Osteocyte (in vitro differentiated cells): ENCODE data around the gene TAS1R1. TPM values are rescaled to one million over a fixed set of nuclear protein-coding genes. Genes with fewer than 3 reads are reported as not detected.
A peak's percentile ranks its signal among the peaks of the same experiment; 100 is the strongest.

Experiments used
- DNase-seq: peaks from one replicate; pipeline ENCODE4 v3.0.0; 2021; ENCODE audit warnings: mixed read lengths; ENCODE audit not compliant: unreplicated experiment; ENCODE audit errors: extremely low spot score
- H3K27ac Mint-ChIP-seq: one replicate; pipeline ENCODE4 v1.8.0; 2021; ENCODE audit warnings: mild to moderate bottlenecking, mixed read lengths; ENCODE audit not compliant: unreplicated experiment
- H3K27me3 Mint-ChIP-seq: one replicate; pipeline ENCODE4 v1.8.0; 2021; ENCODE audit warnings: mixed read lengths; ENCODE audit not compliant: unreplicated experiment
- H3K36me3 Mint-ChIP-seq: one replicate; pipeline ENCODE4 v1.8.0; 2021; ENCODE audit warnings: mixed read lengths; ENCODE audit not compliant: unreplicated experiment
- H3K4me1 Mint-ChIP-seq: one replicate; pipeline ENCODE4 v1.8.0; 2021; ENCODE audit warnings: mixed read lengths; ENCODE audit not compliant: unreplicated experiment
- H3K4me3 Mint-ChIP-seq: one replicate; pipeline ENCODE4 v1.8.0; 2021; ENCODE audit warnings: mild to moderate bottlenecking, moderate library complexity, mixed read lengths; ENCODE audit not compliant: unreplicated experiment
- H3K9me3 Mint-ChIP-seq: one replicate; pipeline ENCODE4 v1.8.0; 2021; ENCODE audit warnings: mixed read lengths; ENCODE audit not compliant: unreplicated experiment
- total RNA-seq: library from RNA; stranded (reverse); gene quantifications from 2 replicates; pipeline ENCODE4 v1.2.1, GENCODE V29; 2021
- TF ChIP-seq, protein P1 (sequence below): fragments of 200-600 bp; sonication (generic); IDR thresholded peaks from 2 replicates; pipeline ENCODE4 v1.5.0; 2021; ENCODE audit warnings: antibody characterized with exemption, mild to moderate bottlenecking, moderate library complexity

The TAS1R1 gene
- total RNA-seq, 1 donor from 2014 or later: not detected

DNA sequence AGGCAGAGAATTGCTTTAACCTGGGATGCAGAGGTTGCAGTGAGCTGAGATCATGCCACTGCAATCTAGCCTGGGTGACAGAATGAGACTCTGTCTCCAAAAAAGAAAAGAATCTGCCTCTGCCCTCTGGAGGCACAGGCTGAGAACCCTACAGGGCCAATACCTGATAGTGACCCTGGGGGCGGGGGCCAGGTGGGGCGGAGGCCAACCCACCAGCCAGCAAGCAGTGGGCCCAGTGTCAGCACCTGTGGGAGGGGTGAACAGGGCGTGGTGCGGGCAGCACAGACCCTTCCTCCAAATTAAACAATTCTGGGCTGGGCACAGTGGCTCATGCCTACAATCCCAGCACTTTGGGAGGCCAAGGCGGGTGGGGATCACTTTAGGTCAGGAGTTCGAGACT, 44.6 kb upstream of the TAS1R1 start:
- Mint-ChIP-seq H3K4me3 (no peak overlapping the region), H3K4me1 (peaks cover 40% of the 10 kb centered on the region), H3K9me3 (no peaks in the 10 kb centered on the region), H3K27me3 (no peaks in the 10 kb centered on the region), H3K36me3 (no peaks in the 10 kb centered on the region), H3K27ac (no peak overlapping the region)
- no peak for DNase-seq
- TF ChIP-seq, protein P1, sequence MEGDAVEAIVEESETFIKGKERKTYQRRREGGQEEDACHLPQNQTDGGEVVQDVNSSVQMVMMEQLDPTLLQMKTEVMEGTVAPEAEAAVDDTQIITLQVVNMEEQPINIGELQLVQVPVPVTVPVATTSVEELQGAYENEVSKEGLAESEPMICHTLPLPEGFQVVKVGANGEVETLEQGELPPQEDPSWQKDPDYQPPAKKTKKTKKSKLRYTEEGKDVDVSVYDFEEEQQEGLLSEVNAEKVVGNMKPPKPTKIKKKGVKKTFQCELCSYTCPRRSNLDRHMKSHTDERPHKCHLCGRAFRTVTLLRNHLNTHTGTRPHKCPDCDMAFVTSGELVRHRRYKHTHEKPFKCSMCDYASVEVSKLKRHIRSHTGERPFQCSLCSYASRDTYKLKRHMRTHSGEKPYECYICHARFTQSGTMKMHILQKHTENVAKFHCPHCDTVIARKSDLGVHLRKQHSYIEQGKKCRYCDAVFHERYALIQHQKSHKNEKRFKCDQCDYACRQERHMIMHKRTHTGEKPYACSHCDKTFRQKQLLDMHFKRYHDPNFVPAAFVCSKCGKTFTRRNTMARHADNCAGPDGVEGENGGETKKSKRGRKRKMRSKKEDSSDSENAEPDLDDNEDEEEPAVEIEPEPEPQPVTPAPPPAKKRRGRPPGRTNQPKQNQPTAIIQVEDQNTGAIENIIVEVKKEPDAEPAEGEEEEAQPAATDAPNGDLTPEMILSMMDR: no peak

DNA sequence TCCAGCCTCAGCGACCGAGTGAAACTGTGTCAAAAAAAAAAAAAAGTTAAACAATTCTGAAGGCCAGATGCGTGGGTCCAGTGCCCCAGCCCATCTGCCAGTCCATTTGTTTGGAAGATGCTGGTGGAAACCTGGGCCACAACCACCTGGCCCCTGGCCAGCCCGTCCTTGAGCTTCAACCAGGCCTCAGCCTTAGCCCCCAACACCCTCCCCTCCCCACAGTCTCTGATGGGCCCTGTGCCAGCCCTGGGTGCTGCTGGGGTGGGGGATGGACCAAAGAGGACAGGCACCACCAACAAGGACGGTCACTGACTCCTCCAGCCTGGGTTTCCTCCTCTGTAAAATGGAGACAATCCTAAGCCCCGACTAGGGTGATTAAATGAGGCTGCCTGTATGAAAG, 44.1 kb upstream of the TAS1R1 start:
- Mint-ChIP-seq H3K9me3 (no peaks in the 10 kb centered on the region), H3K27me3 (no peaks in the 10 kb centered on the region), H3K4me1 (peaks cover 44% of the 10 kb centered on the region), H3K36me3 (no peaks in the 10 kb centered on the region), H3K27ac (no peak overlapping the region), H3K4me3 (no peak overlapping the region)
- TF ChIP-seq, protein P1: no peak
- DNase-seq: no peak

DNA sequence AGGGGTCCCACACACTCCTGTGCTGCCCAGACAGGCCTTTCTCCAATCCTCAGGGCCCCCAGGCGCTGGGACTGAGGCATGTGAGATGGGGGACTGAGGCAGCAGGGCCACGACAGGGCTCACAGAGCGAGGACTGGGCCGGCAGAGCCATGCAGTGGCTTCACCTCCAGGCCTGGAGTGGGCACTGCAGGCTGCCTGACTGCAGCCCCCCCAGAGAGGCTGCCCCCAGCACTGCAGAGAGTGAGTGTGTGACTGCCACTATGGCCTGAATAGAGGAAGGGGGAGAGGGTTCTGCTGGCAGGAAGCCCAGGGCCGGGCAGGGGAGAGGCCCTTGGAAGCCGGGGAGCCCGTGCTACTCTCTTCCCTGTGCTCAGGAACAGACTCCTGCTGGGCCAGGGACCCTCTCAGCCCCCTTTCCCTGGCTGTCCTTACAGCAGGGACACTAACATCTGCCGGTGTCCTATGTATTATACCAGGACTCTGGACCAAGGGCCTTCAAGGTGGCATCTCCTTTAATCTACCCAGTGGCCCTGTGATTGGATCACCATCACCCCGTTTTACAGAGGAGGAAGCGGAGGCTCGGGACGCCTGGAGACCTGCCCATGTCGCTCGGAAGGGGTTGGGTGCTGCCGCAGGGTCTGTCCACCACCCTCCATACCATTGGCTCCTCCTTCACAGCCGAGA, 43.4 kb upstream of the TAS1R1 start:
- Mint-ChIP-seq H3K9me3 (no peaks in the 10 kb centered on the region), H3K4me3 (no peak overlapping the region), H3K4me1 (peaks cover 39% of the 10 kb centered on the region), H3K27ac (peak overlapping the region; percentile 69), H3K36me3 (no peaks in the 10 kb centered on the region), H3K27me3 (no peaks in the 10 kb centered on the region)
- TF ChIP-seq, protein P1: no peak
- DNase-seq: no peak

GRCh38 chr1:6512245-6512907, 42.7 kb upstream of the TAS1R1 start:
- no peaks in the 10 kb centered on the region for H3K36me3 Mint-ChIP-seq
- DNase-seq: no peak
- no peak overlapping the region for H3K4me3 Mint-ChIP-seq
- no peaks in the 10 kb centered on the region for H3K27me3 Mint-ChIP-seq
- TF ChIP-seq, protein P1: no peak
- H3K9me3 Mint-ChIP-seq: no peaks in the 10 kb centered on the region
- peak overlapping the region; percentile 69 for H3K27ac Mint-ChIP-seq
- peaks cover 36% of the 10 kb centered on the region for H3K4me1 Mint-ChIP-seq

- DNase-seq: no peak
These were observed 42.2 kb upstream of the TAS1R1 start for GRCh38 chr1:6512908-6513280.

More at GRCh38 chr1:6512908-6513280, 42.2 kb upstream of the TAS1R1 start:
- Mint-ChIP-seq H3K4me1 (peaks cover 40% of the 10 kb centered on the region), H3K27ac (peak overlapping the region; percentile 69), H3K36me3 (no peaks in the 10 kb centered on the region), H3K9me3 (no peaks in the 10 kb centered on the region), H3K27me3 (no peaks in the 10 kb centered on the region), H3K4me3 (no peak overlapping the region)
- TF ChIP-seq, protein P1: no peak
